Myometrial cell (primary cell): ENCODE measurements around the gene GOLGA6L26. TPM values are rescaled to one million over a fixed set of nuclear protein-coding genes. Genes with fewer than 3 reads are reported as not detected.

ENCODE experiments used
- total RNA-seq: library from RNA; depleted of rRNA; stranded (reverse); fragments of >200 nt; gene quantifications from 2 replicates; pipeline ENCODE4 v1.2.3, GENCODE V29; 2015

The GOLGA6L26 gene, protein sequence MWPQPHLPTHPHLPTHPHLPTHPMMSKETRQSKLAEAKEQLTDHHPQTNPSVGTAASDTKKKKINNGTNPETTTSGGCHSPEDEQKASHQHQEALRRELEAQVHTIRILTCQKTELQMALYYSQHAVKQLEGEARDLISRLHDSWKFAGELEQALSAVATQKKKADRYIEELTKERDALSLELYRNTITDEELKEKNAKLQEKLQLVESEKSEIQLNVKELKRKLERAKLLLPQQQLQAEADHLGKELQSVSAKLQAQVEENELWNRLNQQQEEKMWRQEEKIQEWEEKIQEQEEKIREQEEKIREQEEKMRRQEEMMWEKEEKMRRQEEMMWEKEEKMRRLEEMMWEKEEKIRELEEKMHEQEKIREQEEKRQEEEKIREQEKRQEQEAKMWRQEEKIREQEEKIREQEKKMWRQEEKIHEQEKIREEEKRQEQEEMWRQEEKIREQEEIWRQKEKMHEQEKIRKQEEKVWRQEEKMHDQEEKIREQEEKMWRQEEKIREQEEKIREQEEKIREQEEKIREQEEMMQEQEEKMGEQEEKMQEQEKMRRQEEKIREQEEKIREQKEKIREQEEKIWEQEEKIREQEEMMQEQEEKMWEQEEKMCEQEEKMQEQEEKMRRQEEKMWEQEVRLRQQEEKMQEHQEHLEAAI
- total RNA-seq, result not detected in 2 replicates

DNA sequence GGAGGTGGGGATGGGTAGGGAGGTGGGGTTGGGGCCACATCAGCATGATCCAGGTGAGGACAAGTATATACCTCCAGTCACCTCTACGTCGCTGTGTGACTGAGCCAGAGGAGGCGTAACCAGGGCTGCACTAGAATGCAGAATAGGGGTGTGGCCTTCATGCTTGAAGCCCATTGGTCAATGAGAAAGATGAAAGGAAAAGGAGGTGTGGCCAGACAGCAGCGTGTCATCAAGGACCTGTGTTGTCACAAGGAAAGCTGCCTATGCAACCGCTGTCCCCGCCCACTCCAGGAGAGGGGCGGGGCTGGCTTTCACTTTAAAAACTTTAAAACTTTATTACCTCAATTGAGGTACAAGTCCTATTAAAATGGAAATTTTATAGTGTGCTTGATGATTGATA lies at the start of gene GOLGA6L26:
TSS of gene GOLGA6L26 (minus strand) at position 101 of the 400 bp plus-strand sequence. CDS start at position 40, 61 bp downstream.

DNA sequence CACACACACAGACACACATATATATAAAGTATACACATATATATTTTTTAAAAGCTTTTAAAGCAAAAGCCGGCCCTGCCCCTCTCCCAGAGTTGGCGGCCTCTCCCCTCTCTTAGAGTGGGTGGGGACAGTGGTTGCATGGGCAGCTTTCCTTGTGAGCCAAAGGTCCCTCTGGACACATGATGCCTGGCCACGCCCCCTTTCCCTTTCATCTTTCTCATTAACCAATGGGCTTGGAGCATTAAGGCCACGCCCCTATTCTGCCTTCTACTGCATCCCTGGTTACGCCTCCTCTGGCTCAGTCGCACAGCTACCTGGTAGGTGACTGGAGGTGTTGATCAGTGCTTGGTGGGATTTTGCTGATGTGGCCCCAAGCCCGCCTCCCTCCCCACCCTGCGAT lies 20.5 kb upstream of the GOLGA6L26 start, which contains the start of gene GOLGA8S:
TSS of gene GOLGA8S (plus strand) at position 301 of the 400 bp plus-strand sequence. CDS start at position 363, 62 bp downstream.

Other genes starting within 250 kb of the GOLGA6L26 start
- gene GOLGA6L1, start 197.4 kb downstream of the GOLGA6L26 start, total RNA-seq, result not detected in 2 replicates
- gene GOLGA8S, start 20.6 kb upstream of the GOLGA6L26 start, total RNA-seq, result not detected in 2 replicates
- gene GOLGA6L2, start 113.0 kb upstream of the GOLGA6L26 start, total RNA-seq, result not detected in 2 replicates
- gene MKRN3, start 231.5 kb upstream of the GOLGA6L26 start, total RNA-seq, result not detected in 2 replicates